ENCODE data around the gene DAND5. TPM values are rescaled to one million over a fixed set of nuclear protein-coding genes. Genes with fewer than 3 reads are reported as not detected.

The DAND5 gene
- total and polyA plus RNA-seq, 2 of the 13 experiments (the other 11 are each of a cell fraction or from before 2014, with no cell fraction given) = 0.04 TPM; not detected in 1

DNA sequence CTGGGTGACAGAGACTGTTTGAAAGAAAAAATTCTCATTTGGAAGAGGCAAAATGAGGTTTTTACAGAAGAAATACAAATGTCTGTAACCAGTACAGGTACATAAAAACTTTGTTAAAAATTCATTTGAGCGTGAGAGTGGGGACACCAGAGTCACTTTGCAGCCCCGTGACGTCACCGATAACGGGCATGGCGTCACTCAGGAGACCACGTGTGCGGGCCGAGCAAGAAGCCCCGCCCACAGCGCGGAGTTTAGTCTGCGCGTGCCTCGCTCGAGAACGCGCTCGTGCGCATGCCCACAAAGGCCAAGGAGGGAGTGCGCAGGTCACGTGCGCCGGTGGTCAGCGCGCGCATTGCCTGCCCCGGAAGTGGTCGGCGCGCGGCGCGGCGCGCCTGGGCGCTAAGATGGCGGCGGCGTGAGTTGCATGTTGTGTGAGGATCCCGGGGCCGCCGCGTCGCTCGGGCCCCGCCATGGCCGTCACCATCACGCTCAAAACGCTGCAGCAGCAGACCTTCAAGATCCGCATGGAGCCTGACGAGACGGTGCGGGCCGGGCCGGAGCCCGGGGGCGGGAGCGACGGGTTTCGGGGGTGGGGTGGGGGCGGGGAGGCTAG is 23.8 kb upstream of the DAND5 start, which contains the start of gene RAD23A (continued):
- TF ChIP-seq ZNF329 (CRISPR knock-in tag; IDR thresholded peaks at IDR 0.05; ENCODE audit: low read depth) (0 out of 2 replicates have a peak, but pooled peaks have one; percentile 48), ZNF589 (CRISPR knock-in tag; conservative IDR thresholded peaks at IDR 0.05) (no peak), ZNF225 (CRISPR knock-in tag; IDR thresholded peaks at IDR 0.05) (no peak; the same call in none of the 2 replicates), NCOR1 (IDR thresholded peaks at IDR 0.05; ENCODE audit: borderline replicate concordance, low read length) (no peak), CEBPG (CRISPR knock-in tag; IDR thresholded peaks at IDR 0.05) (peak; percentile 40), FOSL1 (CRISPR knock-in tag; IDR thresholded peaks at IDR 0.05; ENCODE audit: borderline replicate concordance) (no peak), ZBTB7B (CRISPR knock-in tag; IDR thresholded peaks at IDR 0.05) (no peak; the same call in 1 of the 2 replicates), ATF7-NPFF (CRISPR knock-in tag; IDR thresholded peaks at IDR 0.05; ENCODE audit: low read depth) (peak; percentile 76; the same call in 1 of the 2 replicates), MED13 (CRISPR knock-in tag; IDR thresholded peaks at IDR 0.05) (no peak), SALL2 (CRISPR knock-in tag; IDR thresholded peaks at IDR 0.05) (peak; percentile 90), NFATC3 (CRISPR knock-in tag; IDR thresholded peaks at IDR 0.05) (no peak), MYC (CRISPR knock-in tag; IDR thresholded peaks at IDR 0.05; ENCODE audit: borderline replicate concordance) (peak; percentile 99), TGIF2 (CRISPR knock-in tag; IDR thresholded peaks at IDR 0.05) (peak; percentile 63; the same call in 1 of the 2 replicates)
- TF ChIP-seq, protein P1, sequence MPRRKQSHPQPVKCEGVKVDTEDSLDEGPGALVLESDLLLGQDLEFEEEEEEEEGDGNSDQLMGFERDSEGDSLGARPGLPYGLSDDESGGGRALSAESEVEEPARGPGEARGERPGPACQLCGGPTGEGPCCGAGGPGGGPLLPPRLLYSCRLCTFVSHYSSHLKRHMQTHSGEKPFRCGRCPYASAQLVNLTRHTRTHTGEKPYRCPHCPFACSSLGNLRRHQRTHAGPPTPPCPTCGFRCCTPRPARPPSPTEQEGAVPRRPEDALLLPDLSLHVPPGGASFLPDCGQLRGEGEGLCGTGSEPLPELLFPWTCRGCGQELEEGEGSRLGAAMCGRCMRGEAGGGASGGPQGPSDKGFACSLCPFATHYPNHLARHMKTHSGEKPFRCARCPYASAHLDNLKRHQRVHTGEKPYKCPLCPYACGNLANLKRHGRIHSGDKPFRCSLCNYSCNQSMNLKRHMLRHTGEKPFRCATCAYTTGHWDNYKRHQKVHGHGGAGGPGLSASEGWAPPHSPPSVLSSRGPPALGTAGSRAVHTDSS (CRISPR knock-in tag; conservative IDR thresholded peaks at IDR 0.05) = peak; percentile 77; the same call in 1 of the 2 replicates
- TF ChIP-seq, protein P2, sequence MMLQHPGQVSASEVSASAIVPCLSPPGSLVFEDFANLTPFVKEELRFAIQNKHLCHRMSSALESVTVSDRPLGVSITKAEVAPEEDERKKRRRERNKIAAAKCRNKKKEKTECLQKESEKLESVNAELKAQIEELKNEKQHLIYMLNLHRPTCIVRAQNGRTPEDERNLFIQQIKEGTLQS (CRISPR knock-in tag; IDR thresholded peaks at IDR 0.05) = peak; percentile 40; the same call in 1 of the 2 replicates
- TF ChIP-seq, protein P3, sequence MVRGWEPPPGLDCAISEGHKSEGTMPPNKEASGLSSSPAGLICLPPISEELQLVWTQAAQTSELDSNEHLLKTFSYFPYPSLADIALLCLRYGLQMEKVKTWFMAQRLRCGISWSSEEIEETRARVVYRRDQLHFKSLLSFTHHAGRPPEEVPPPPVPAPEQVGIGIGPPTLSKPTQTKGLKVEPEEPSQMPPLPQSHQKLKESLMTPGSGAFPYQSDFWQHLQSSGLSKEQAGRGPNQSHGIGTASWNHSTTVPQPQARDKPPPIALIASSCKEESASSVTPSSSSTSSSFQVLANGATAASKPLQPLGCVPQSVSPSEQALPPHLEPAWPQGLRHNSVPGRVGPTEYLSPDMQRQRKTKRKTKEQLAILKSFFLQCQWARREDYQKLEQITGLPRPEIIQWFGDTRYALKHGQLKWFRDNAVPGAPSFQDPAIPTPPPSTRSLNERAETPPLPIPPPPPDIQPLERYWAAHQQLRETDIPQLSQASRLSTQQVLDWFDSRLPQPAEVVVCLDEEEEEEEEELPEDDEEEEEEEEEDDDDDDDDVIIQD (CRISPR knock-in tag; IDR thresholded peaks at IDR 0.05; ENCODE audit: low read depth) = peak; percentile 41; the same call in 1 of the 2 replicates
- TF ChIP-seq, protein P4, sequence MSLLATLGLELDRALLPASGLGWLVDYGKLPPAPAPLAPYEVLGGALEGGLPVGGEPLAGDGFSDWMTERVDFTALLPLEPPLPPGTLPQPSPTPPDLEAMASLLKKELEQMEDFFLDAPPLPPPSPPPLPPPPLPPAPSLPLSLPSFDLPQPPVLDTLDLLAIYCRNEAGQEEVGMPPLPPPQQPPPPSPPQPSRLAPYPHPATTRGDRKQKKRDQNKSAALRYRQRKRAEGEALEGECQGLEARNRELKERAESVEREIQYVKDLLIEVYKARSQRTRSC (CRISPR knock-in tag; IDR thresholded peaks at IDR 0.05; ENCODE audit: low read depth) = no peak
- TF ChIP-seq, protein P5, sequence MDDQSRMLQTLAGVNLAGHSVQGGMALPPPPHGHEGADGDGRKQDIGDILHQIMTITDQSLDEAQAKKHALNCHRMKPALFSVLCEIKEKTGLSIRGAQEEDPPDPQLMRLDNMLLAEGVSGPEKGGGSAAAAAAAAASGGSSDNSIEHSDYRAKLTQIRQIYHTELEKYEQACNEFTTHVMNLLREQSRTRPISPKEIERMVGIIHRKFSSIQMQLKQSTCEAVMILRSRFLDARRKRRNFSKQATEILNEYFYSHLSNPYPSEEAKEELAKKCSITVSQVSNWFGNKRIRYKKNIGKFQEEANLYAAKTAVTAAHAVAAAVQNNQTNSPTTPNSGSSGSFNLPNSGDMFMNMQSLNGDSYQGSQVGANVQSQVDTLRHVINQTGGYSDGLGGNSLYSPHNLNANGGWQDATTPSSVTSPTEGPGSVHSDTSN (CRISPR knock-in tag; IDR thresholded peaks at IDR 0.05; ENCODE audit: borderline replicate concordance) = peak; percentile 69; the same call in 1 of the 2 replicates
- TF ChIP-seq, protein P6, sequence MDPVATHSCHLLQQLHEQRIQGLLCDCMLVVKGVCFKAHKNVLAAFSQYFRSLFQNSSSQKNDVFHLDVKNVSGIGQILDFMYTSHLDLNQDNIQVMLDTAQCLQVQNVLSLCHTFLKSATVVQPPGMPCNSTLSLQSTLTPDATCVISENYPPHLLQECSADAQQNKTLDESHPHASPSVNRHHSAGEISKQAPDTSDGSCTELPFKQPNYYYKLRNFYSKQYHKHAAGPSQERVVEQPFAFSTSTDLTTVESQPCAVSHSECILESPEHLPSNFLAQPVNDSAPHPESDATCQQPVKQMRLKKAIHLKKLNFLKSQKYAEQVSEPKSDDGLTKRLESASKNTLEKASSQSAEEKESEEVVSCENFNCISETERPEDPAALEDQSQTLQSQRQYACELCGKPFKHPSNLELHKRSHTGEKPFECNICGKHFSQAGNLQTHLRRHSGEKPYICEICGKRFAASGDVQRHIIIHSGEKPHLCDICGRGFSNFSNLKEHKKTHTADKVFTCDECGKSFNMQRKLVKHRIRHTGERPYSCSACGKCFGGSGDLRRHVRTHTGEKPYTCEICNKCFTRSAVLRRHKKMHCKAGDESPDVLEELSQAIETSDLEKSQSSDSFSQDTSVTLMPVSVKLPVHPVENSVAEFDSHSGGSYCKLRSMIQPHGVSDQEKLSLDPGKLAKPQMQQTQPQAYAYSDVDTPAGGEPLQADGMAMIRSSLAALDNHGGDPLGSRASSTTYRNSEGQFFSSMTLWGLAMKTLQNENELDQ (CRISPR knock-in tag; IDR thresholded peaks at IDR 0.05; ENCODE audit: borderline replicate concordance) = no peak
- TF ChIP-seq, protein P7, sequence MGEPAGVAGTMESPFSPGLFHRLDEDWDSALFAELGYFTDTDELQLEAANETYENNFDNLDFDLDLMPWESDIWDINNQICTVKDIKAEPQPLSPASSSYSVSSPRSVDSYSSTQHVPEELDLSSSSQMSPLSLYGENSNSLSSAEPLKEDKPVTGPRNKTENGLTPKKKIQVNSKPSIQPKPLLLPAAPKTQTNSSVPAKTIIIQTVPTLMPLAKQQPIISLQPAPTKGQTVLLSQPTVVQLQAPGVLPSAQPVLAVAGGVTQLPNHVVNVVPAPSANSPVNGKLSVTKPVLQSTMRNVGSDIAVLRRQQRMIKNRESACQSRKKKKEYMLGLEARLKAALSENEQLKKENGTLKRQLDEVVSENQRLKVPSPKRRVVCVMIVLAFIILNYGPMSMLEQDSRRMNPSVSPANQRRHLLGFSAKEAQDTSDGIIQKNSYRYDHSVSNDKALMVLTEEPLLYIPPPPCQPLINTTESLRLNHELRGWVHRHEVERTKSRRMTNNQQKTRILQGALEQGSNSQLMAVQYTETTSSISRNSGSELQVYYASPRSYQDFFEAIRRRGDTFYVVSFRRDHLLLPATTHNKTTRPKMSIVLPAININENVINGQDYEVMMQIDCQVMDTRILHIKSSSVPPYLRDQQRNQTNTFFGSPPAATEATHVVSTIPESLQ (CRISPR knock-in tag; conservative IDR thresholded peaks at IDR 0.05) = no peak

Measured in HepG2 (cell line).